C4-2B (cell line): ENCODE data around the gene CFAP210.

Experiments used
- ZFX ChIP-seq: fragments of 450-650 bp; IDR thresholded peaks from 2 replicates; pipeline ENCODE4 v1.6.1; 2017
- TF ChIP-seq, protein P1 (sequence below): fragments of 450-650 bp; conservative IDR thresholded peaks from 2 replicates; pipeline ENCODE4 v1.5.1; 2017; ENCODE audit warnings: mild to moderate bottlenecking

DNA sequence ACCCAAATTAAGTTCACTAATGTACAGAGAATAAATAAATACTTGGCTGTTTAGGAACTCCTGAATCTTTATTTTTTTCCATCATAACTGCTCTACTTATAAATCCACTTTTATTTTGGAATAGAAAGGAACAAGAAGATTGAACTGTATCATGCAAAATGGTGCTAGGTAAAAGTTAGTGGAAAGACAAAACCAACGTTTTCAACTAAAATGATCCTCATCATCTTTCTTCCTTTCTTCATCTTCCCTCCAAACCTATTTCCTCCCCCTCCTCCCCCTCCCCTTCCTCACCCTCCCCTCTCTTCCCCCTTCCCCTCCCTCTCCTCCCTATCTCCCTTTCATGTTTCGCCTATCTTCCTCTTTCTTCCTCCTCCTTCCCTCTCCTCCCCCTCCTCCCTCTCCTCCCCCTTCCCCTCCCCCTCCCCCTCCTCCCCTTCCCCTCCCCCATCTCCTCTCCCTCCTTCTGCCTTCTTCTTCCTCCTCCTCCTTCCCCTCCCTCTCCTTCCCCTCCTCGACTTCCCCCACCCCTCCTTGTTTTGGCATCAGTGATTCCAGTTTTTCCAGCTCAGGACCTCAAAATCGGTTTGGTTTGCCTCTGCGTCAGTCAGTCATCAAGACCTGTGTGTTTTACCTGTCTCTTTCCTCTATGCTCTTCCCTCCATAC, 44.5 kb upstream of the CFAP210 start:
- TF ChIP-seq, protein P1, sequence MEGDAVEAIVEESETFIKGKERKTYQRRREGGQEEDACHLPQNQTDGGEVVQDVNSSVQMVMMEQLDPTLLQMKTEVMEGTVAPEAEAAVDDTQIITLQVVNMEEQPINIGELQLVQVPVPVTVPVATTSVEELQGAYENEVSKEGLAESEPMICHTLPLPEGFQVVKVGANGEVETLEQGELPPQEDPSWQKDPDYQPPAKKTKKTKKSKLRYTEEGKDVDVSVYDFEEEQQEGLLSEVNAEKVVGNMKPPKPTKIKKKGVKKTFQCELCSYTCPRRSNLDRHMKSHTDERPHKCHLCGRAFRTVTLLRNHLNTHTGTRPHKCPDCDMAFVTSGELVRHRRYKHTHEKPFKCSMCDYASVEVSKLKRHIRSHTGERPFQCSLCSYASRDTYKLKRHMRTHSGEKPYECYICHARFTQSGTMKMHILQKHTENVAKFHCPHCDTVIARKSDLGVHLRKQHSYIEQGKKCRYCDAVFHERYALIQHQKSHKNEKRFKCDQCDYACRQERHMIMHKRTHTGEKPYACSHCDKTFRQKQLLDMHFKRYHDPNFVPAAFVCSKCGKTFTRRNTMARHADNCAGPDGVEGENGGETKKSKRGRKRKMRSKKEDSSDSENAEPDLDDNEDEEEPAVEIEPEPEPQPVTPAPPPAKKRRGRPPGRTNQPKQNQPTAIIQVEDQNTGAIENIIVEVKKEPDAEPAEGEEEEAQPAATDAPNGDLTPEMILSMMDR: no peak
- TF ChIP-seq ZFX: no peak
